Vagina (tissue), 2 donors: ENCODE results near the gene CACNB2.

Experiments used
- CTCF ChIP-seq, 3 experiments: fragments of 450-650 bp in 2 of 3; fragments of 200-600 bp in 1 of 3; sonication (generic) in 1 of 3; IDR thresholded peaks; one replicate each; pipeline ENCODE4 v1.5.1; 2017 to 2019; ENCODE audit warnings: antibody characterized with exemption in 3 of 3, mild to moderate bottlenecking in 2 of 3, moderate library complexity in 2 of 3
- POLR2A ChIP-seq, 2 donors: fragments of 450-650 bp; IDR thresholded peaks; one replicate each; pipeline ENCODE4 v1.6.1; 2017; ENCODE audit warnings: antibody characterized with exemption in 2 of 2, mild to moderate bottlenecking in 2 of 2, moderate library complexity in 2 of 2
- POLR2AphosphoS5 ChIP-seq, 2 donors: sonication (generic); formaldehyde crosslinking; IDR thresholded peaks; one replicate each; pipeline ENCODE4 v1.9.0; 2017; ENCODE audit warnings: antibody characterized with exemption in 2 of 2, mild to moderate bottlenecking in 2 of 2, low read depth in 1 of 2; ENCODE audit not compliant: insufficient read depth in 1 of 2

- no peak for TF ChIP-seq CTCF (IDR thresholded peaks at IDR 0.05)
- no peak for TF ChIP-seq POLR2A (IDR thresholded peaks at IDR 0.05)
- no peak for TF ChIP-seq POLR2AphosphoS5 (IDR thresholded peaks at IDR 0.05; ENCODE audit: insufficient read depth in 1 of 2, low read depth in 1 of 2)
Observed at GRCh38 chr10:18240185-18240882, 100.1 kb downstream of the CACNB2 start.
